HTR-8/SVneo (cell line): Measurements from ENCODE around the gene SIM2.

ENCODE experiments used
- DNase-seq: peaks from one replicate; pipeline ENCODE4 v3.0.0; 2011; ENCODE audit warnings: low spot score, mixed read lengths; ENCODE audit not compliant: insufficient read length
- FAIRE-seq: peaks from 2 replicates; lab custom pipeline; 2011; peaks lifted over from hg19 to GRCh38; lab: Jason Lieb, UNC

SIM2 gene

DNA sequence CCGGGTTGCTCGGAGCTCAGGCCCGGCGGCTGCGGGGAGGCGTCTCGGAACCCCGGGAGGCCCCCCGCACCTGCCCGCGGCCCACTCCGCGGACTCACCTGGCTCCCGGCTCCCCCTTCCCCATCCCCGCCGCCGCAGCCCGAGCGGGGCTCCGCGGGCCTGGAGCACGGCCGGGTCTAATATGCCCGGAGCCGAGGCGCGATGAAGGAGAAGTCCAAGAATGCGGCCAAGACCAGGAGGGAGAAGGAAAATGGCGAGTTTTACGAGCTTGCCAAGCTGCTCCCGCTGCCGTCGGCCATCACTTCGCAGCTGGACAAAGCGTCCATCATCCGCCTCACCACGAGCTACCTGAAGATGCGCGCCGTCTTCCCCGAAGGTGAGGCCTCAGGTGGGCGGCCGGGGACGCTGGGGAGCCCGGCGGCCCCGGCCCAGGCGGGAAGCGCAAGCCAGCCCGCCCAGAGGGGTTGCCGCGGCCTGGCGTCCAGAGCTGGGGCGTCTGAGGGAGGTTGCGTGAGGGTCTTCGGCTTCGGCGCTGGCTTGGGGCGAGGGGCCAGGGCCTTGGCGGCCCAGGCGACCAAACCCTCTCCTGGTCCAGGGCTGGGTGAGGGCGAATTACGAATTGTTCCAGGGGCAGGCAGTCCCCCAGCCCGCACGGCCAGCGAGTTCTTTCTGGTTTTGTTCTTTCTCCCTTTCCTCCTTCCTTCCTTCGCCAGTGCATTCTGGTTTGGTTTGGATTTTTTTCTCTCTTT is 805 bp downstream of the SIM2 start:
- DNase-seq: no peak
- FAIRE-seq: no peak

DNA sequence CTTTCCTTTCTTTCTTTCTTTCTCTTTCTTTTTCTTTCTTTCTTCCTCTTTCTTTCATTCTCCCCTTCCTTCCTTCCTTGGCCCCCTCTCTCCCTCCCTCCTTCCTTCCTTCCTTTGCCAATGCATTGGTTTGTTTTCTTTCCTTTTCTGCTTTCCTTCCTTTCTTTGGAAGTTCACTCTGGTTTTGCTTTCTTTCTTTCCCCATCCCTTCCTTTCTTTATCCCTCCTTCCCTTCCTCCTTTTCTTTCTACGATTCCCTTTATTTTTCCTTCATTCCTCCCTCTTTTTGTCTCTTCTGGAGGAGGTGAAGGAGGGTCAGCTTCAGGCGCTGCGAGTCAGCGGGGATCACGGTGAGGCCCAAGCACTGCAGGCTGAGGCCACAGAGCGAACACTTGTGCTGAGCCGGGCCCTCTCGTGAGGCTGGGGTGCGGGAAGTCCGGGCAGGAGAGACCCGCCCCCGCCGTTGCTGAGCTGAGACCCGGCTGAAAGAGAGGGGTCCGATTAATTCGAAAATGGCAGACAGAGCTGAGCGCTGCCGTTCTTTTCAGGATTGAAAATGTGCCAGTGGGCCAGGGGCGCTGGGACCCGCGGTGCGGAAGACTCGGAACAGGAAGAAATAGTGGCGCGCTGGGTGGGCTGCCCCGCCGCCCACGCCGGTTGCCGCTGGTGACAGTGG is 1.5 kb downstream of the SIM2 start:
- DNase-seq (no peak), FAIRE-seq (no peak)

DNA sequence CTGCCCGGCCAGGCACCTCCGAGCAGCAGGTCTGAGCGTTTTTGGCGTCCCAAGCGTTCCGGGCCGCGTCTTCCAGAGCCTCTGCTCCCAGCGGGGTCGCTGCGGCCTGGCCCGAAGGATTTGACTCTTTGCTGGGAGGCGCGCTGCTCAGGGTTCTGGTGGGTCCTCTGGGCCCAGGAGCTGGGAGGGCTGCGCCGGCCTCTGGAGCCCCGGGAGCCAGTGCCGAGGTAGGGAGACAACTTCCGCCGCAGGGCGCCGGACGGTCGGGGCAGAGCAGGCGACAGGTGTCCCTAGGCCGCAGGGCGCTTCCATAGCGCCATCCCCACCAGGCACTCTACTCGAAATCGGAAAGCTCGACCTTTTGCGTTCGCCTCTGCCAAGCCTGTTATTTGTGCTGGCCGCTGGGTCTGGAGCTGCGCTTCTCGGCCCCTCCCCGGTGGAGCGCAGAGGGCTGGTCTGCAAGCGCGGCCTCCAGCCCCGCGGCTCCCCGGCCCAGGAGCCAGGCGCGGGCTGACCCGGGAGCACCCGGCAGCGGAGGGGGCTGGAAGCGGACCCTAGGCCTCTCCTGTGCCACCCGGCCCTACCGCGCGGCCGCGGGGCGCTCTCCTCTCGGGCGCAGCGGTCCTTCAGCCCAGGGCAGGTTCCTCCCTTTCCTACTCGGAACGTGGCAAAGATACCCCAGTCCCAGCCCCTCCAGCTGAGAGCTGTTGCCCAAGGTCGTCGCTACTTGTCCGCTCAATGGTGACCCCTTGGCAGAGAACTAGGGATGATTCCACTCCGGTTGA is 2.2 kb downstream of the SIM2 start:
- FAIRE-seq: no peak
- no peak for DNase-seq

DNA sequence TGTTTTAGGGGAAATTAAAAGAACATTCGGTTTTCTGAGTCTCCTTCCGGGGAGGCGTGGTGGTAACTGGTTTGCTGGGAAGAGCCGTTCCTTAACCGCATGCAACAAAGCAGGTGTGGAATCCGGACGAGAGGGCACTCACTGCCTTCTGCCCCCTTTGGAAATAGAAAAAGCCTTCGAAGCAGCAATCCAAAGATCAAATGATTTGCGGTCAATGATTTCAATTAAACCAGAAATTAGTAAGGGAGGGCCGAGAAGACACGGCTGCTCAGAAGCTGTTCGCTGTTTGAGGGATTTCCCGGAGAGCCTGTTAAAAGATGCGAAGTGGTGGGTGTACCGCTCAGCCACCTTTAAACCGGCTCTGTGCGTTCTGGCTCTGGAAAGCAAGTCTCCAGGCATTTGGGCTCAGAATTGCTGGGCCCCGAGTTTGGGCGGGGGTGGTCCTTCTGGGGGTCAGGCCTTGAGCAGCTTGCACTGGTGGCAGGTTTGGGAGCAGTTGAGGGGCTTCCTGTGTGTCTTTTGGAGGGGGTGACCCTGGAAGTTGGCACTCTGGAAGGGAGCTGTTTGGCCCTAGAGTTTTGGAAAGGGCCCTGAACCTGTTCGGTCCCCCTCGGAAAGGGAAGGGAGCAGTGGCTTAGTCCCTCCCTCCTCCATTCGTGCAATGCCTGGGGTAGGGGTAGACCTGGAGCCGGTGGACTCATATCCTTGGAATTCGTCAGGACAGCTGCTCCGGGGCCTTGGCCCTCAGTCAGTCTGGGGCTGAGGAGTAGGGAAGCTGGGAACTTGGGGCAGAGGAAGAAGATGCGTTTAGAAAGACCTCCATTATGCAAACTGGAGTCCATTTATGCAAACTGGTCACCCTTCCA is 3.1 kb downstream of the SIM2 start:
- FAIRE-seq (peak; percentile 23), DNase-seq (peak; percentile 84)

DNA sequence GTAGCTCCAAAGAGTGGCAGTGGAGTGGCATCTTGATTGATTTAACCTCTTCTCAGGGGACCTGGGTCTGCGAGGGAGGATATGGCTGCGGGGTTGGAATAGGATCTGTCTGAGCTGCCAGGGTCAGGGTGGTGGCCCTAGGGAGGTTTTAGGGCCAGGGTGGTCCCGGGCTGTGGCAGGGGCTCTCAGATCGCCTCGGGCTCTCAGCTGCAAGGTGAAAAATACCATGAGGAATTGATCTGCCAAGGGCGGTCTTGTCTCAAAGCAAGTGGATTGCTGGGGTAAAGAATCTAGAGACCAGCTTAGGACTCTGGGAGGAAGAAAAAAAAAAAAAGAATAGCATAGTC is 3.7 kb downstream of the SIM2 start:
- no peak for DNase-seq
- FAIRE-seq: no peak

DNA sequence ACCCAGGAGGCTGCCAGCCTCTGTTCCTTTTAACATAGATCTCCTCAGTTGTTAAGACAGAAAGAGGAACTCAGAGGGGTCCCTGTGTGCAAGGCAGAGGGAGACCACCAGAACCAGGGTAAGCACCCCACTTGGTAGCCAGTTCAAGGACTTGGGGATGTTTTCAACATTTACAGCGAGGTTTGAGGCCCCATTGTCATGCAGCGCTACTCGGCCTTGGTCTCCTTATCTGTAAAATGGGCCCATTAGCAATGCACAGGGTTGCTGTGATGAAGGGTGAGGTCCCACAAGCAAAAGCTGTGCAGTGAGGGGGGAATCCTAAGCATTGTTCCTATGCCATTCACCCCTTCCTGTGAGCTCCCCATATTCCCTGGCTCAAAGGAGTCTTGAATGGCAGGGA is 4.2 kb downstream of the SIM2 start:
- no peak for FAIRE-seq
- no peak for DNase-seq

- DNase-seq: no peak
- FAIRE-seq: no peak
These were observed 4.8 kb downstream of the SIM2 start for GRCh38 chr21:36703626-36704280.

DNA sequence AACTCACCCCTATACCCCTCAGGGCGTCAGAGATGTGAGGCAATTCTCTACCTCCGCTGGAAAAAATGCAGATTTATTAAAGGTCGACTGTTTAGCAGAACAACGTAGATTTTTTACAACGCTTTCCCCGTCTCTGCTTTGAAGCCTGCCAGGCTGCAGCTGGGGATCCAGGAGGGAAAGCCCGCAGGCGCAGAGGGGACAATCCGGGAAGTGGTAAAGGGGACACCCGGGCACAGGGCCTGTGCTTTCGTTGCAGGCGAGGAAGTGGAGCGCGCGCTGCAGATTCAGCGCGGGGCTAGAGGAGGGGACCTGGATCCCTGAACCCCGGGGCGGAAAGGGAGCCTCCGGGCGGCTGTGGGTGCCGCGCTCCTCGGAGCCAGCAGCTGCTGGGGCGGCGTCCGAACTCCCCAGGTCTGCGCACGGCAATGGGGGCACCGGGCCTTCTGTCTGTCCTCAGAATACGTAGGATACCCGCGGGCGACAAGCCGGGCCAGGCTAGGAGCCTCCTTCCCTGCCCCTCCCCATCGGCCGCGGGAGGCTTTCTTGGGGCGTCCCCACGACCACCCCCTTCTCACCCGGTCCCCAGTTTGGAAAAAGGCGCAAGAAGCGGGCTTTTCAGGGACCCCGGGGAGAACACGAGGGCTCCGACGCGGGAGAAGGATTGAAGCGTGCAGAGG is 5.5 kb downstream of the SIM2 start:
- FAIRE-seq: no peak

GRCh38 chr21:36704958-36705678 is 6.2 kb downstream of the SIM2 start:
- FAIRE-seq: no peak
- no peak for DNase-seq

More for the DNA sequence above, 5.5 kb downstream of the SIM2 start:
- DNase-seq: no peak

DNA sequence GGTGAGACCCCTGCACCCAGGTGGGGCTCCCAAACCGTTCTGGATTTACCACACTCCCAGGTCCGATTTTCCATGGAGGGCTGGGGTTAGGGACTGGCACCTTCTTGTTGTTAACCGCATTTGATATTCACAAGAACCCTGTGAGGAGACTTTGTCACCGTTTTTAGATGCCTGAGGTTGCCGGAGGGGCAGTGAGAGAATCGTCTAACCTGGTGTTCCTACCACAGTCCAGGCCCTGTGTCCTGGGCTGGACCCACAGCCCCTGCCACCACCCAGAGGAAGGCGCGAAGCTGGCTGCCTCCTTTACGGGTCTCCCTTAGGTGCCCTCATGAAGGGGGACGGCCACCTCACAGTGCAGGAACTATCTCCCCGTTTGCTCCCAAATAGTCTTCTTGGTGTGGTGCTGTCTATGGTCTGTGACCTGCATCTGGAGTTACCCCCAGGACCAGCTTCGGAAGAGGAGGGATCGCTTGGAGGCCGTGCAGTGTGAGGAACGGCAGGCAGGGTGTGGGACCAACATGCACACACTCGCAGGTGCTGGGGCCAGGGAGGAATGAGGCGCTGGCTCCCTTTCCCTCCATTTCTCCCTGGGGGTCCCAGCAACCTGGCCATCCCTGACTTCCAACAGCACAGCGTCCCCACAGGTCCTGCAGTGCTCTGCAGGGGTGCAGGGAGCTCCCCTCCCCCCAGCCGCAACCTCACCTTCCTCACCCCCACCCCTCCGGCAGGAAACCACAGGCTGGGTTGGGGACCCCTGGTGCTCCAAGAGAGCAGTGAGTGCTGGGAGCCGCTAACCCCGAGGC is 7.0 kb downstream of the SIM2 start:
- DNase-seq: no peak
- no peak for FAIRE-seq

GRCh38 chr21:36706482-36706852 is 7.6 kb downstream of the SIM2 start:
- DNase-seq: no peak
- FAIRE-seq: no peak

DNA sequence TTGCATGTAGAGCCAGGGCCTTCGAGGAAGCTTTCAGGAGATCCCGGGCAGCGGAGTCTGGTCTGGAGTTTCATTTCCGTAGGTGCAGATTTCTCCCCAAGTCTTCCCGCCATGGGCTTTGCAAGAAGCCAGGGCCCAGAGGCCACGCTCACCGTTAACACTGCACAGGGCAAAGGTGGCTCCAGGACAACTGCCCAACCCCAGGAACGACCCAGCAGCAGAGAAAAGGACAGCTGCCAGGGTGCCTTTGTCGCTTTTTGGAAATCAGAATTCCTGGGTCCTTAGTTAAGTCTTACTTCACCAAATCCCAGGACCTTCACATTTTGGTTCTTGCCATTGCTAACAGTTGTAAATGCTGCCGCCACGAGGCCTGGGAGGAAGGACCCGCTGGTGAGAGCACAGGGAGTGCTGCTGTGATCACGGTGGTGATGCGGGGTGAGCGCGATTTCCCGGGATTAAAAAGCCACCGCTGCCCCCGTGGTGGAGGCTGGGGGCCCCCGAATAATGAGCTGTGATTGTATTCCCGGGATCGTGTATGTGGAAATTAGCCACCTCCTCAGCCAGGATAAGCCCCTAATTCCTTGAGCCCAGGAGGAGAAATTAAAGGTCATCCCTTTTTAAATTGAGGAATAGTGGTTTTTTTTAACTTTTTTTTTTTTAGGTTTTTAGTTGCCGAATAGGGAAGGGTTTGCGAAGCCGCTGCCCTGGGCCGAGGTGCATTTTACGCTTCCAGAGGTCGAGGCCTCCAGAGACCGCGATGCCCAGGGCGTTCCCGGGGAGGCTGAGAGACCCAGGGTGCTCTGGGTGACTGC is 8.2 kb downstream of the SIM2 start:
- FAIRE-seq: no peak
- DNase-seq: no peak

GRCh38 chr21:36707763-36708285 is 8.9 kb downstream of the SIM2 start:
- DNase-seq (no peak), FAIRE-seq (no peak)

DNA sequence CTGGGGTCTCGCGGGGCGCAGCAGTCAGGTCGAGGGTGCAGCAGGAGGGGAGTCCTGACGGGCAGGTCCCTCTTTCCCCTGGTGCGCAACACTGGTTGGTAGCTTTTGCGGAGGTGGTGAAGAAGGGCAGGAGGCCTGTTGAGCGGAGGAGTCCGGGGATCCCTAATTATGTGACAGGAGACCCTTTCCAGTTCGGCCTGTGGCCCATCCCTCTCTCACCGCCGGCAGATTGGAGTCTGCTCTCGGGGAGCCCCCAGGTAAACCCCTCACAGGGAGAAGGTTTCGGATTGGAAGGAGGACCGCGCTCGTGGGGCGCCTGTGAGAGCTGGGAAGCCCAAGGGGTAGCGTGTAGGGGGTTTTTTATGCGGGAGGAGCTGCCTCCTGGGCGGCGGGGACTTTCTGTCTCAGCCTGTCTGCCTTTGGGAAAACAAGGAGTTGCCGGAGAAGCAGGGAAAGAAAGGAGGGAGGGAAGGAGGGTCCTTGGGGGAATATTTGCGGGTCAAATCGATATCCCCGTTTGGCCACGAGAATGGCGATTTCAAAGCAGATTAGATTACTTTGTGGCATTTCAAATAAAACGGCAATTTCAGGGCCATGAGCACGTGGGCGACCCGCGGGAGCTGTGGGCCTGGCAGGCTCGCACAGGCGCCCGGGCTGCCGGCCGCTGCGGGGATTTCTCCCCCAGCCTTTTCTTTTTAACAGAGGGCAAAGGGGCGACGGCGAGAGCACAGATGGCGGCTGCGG is 9.5 kb downstream of the SIM2 start:
- DNase-seq (no peak), FAIRE-seq (no peak)

DNA sequence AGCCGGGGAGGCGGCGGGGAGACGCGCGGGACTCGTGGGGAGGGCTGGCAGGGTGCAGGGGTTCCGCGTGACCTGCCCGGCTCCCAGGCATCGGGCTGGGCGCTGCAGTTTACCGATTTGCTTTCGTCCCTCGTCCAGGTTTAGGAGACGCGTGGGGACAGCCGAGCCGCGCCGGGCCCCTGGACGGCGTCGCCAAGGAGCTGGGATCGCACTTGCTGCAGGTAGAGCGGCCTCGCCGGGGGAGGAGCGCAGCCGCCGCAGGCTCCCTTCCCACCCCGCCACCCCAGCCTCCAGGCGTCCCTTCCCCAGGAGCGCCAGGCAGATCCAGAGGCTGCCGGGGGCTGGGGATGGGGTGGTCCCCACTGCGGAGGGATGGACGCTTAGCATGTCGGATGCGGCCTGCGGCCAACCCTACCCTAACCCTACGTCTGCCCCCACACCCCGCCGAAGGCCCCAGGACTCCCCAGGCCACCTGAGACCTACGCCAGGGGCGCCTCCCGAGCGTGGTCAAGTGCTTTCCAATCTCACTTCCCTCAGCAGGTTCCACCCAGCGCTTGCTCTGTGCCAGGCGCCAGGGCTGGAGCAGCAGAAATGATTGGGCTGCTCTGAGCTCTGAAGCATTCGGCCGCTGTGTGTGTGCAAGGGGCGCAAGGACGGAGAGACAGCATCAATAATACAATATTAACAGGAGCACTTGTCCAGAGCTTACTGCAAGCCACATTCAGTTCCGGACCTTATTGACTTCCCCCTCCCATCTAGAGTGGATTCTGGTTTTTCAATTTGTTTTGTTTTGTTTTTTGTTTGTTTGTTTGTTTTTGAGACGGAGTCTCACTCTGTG is 10.3 kb downstream of the SIM2 start:
- DNase-seq: no peak
- no peak for FAIRE-seq
